GM21786 (cell line): ENCODE results near the gene BLNK.

Experiments
- ATAC-seq: cut with Tn5 transposase; IDR thresholded peaks from one replicate; pipeline ENCODE4 v1.9.1; 2021; ENCODE audit not compliant: unreplicated experiment

The BLNK gene

GRCh38 chr10:96153070-96153469 is 118.3 kb downstream of the BLNK start:
- ATAC-seq = no peak

- ATAC-seq = no peak
These were observed 118.9 kb downstream of the BLNK start for GRCh38 chr10:96152437-96152836.
